Hematopoietic multipotent progenitor cell treated with erythropoietin and hydrocortisone succinate and interleukin-3 and kit ligand, for 8 days (in vitro differentiated cells): ENCODE data around the gene GGT6.

Source experiments
- DNase-seq: peaks from one replicate; pipeline ENCODE4 v3.0.0-alpha.2; 2015

GGT6 gene

DNA sequence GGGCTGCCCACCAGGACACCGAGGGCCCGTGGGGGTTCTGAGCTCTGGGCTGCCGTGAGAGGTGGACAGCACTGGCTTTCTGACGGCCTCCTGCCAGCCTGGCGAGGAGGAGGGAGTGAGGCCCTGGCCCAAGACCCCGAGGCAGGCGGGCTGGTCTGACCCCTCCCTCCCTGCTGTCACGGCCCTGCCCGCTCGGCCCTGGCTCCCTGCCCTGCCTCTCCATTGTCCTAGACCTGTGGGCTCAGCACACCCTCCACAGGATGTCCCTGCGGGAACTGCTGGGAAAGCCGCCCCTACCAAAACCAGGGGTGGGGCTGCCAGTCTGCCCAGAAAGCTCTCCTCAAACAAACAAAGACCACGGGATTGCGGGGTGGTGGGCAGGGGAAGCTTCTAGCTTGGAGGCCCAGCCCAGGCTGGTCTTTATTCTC lies 41.0 kb downstream of the GGT6 start:
- no peak for DNase-seq

DNA sequence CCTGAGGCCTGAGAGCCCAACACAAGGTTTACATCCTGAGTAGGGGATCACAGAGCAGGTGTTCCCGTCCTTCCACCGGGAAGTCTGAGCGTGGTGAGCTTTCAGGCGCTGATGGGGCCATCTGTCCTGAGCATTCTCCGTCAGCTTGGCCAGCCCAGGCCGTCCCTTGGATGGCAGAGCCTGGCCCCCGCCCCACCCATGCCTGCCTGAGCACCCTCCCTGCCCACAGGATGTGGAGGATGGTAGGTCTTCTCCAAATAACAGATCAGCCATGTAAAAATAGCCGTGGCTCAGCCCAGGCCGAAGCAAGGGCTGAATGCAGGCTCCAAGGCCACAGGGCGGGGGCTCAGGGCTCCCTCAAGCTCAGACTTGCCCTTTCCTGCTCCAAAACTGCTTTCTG lies 41.5 kb downstream of the GGT6 start:
- DNase-seq: no peak

DNA sequence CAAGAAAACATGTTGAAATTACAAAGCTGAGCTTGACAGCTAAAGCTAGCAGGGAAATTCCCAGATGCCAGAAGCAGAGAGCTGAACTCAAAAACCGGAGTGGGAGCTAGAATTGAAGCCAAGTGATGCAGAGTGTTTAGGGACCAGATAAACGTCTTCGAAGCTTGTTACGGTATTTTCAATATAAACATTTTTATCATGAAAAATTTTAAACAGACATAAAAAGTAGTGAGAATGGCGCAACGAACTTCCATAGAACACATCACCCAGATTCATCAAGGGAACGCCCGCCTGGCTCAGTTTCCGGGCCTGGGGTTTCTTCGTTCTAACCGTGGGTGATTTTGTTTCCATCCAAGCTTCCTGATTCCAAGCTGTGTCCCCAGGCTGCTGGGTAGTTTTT lies 43.6 kb downstream of the GGT6 start:
- DNase-seq: no peak

DNA sequence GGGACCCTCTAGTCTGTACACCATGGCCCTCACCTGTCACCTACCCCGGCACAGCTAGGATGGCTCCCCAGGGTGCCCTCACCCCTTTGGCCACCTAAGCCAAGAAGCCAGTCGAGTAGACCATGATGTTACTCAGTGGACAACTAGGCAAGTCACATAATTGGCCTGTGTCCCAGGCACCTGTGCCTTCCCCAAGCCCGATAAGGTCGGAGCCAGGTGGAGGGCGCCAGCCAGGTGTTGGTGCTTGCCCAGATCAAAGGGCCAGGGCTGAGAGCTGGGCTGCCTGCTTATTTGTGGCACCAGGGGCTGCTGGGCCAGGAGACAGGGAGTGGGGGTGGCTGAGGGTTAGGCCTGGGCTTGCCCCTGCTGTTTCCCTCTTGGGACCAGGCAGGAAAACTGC lies 44.9 kb downstream of the GGT6 start:
- no peak for DNase-seq

DNA sequence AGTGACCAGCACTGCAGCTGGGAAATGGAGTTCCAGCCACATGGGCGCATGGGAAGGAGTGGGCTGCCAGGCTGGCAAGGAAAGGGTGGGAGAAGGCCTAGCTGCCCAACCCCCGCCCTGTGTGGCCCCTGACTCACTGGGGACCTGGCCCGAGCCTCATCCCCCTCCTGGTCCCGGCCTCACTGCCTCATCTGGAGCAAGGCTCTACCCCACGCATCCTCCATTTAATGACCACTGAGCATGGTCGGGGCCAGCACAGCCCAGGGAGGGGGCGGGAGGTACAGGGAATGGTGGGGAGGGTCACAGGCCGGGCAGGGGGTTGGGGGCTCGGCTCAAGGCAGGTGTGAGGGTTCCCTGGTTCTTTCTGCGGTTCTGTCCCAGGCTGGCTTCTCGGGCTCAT lies 45.6 kb downstream of the GGT6 start:
- no peak for DNase-seq

DNA sequence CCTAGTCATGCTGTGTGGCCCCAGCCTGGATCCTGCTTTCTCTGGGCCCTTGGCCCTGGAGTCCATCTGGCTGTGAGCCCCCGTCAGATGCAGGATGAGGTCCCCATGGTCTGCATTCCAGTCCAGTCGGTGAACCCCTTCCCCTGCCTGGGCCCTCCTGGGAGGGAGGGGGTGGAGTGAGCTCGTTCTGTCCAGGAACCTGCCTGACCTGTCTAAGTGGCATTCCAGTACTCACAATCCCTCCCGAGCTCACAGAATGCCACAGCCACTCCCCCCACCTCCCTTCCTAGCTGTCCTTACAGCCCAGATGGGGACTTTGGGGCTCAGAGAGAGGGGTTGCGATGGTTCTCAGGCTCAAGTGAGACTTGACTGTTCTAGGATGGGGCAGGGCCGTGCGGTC lies 46.2 kb downstream of the GGT6 start:
- no peak for DNase-seq

DNA sequence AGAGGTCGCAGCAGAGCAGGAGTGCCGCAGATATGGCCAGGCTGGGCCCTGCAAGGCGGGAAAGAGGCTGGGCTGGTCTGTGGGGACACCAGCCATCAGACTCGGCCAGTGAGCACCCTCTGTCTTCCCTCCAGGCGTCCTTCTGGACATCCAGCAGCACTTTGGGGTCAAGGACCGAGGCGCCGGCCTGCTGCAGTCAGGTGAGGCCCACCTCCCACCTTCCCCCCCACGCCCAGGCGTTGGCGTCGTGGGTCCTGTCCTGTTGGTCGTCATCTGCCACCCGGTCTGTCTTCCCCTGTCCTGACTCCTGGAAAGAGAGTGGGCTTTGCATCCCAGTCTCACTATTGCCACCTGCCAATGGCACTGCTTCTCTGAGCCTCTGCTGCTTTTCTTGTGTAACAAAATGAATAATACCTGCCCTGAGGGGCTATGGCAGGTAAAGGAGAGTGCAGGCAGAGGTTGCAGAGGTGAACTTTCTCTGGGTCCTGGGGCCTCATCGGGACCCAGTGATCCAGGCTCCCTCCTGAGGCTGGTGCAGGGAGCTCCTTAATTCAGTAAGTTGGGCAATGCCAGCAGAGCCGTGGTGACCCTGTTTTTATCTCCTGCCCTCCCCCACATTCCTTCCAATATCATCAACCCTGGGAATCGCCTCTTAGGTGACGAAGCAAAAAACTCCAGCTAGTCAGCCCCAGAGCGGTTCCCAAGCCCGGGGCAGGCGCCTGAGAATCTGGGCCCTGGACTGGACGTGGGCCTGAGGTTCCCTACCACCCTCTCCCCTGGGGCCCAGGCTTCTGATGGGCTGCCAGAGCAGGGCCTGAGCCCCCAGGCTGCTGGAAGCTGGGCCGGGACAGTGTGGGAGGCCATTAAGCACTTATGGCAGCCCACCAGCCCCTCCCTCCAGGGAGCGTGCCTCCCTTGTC lies 47.0 kb downstream of the GGT6 start:
- no peak for DNase-seq

DNA sequence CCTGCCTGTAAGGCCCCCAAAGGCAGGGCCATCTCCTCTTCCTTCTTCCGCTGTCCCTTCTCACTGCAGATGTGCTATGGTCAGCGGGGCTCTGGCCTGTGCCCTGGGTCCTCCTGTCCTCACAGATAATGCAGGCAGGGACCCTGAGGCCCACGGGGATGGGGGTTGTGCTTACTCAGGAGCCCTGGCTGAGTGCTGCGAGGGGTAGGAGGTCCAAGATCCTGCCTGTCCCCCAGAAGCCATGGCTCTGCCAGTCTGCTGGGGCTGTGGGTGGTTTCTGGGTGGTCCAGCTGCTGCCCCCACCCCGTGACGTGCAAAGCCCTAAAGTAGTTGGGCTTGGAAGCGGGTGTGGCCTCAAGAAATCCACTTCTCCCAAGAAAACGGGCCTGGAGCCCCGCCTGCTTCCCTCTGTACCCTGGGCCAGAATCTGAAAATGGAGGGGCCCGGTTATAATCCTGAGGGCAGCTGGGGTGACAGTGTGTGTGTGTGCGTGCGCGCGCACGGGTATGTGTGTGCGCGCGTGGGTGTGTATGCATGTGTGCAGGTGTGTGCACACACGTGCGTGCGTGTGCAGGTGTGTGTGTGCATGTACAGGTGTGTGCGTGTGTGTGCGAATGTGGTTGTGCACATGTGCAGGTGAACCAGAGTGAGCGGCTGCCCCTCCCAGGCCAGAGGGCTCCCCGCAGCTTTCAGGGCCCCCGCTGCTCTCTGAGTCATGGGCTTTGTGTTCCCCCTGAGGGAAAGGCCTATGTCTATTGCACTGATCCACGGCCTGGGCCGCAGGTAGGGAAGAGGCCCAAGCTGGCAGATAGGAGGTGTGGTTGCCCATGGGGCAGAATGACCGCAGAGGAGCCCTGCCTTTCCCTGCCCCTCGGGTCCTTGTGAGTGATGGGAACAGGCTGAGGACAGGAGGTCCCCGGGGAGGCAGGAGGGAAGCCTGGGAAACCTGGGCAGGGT lies 47.9 kb downstream of the GGT6 start:
- no peak for DNase-seq

DNA sequence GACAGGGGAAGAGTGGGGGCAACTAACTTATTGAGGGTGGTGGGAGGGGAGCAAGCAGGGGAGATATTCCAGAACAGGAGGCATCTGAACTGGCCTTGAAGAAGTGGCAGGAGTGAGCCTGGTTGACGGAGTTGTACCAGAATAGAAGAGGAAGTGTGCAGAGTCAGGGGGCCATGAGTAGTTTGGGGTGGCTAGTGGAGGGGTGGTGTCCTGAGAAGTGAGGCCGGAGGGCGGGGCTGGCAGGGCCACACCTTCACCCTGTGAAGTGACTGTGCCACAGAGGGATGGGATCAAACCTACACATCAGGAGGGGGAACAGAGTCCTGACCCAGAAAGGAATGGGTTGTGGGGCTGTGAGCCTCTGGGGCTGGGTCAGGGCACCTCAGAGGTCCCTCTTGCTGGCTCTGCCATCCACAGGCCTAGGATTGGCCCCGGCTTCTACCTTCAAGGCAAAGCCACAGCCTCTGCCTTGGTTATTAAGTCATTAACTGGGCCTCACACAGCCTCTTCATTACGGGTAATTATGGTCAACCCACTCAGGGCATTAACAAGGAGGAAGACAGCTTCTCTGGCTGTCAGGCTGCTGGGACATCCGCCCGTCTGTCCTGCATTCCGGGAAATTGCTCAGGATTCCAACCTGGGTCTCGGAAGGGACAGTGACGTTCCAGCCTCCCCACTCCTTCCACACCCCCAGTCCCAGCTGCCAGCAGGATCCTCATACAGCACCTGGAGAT lies 49.0 kb downstream of the GGT6 start:
- DNase-seq: no peak

DNA sequence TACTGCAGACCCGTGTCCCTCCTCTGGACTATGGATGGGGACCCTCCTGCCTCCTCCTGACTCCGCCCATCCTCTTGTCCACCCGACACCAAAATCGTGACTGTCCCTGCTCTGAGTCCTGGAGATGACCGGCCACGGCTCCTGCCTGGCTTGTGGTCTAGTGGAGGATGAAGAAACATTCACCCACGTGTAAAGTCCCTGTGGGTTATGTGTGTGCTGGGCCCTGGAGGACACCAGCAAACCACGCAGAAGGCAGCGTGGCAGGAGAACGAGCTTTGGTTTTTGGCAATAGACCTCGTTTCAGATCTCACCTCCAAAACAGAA lies 49.8 kb downstream of the GGT6 start:
- no peak for DNase-seq

DNA sequence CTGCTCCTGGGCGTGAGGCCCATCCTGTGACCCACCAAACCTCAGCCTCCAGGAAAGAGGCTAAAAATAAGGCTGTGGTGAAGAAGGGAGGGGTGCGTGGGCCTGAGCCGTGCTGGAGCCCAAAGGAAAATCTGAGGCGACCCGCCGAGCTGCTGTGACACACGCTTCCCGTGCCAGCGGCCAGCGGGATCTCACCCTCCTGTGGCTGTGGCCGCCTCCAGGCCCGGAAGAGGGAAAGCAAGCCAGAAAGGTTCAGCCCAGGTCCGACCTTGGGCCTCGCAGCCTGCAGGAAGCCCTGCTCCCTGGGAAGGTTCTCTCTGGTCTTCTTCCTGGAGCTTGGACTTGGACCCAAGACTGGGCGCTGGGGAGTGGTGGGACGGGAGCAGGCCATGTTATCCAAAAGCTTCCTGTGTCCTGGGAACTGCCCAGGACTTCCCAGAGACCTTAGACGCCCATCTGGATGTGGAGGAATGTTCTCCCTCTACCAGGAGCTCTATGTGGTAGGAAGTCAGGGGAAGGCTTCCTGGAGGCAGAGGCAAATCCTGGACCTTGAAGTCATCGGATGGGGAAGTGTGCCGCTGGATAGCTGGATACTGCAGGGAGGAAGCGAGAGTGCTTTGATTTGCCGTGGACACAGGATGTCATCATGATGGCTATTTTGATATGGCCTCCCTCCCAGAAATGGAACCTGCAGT lies 50.3 kb downstream of the GGT6 start:
- no peak for DNase-seq

DNA sequence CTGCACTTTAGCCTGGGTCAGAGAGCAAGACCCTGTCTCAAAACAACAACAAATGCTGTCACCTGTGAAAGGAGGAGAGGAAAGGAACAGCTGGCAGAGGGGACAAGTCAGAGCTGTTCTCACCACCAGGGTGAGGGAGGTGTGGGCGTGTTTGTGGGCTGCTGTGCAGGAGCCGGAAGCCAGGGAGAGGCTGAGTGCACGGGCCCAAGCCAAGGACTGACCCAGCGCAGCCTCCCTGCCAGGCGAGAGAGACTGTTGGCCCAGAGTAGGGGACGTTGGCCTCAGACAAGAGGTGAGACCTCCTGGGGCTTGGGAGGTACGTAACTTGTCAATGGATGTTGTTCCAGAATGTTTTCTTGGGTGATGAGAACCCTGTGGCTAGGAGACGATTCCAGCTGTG lies 51.0 kb downstream of the GGT6 start:
- DNase-seq: no peak

DNA sequence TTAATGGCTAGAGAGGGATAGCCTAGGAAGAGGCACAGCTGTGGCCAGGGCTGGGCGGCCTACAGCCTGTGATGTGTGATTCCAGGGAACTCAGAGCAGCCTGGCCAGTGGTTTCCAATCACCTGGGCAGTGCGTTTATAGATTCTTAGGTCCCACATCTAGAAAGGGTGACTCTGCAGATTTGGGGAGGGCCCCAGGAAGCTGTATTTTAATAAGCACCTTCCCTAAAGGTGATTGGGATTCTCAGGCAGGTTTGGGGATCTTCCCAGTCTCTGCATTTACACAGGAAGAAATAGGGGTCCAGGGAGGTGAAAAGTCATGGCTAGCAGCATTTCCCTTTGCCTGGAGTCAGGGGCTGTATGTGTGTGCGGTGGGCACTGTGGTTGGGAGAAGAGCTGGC lies 52.2 kb downstream of the GGT6 start:
- DNase-seq: no peak

DNA sequence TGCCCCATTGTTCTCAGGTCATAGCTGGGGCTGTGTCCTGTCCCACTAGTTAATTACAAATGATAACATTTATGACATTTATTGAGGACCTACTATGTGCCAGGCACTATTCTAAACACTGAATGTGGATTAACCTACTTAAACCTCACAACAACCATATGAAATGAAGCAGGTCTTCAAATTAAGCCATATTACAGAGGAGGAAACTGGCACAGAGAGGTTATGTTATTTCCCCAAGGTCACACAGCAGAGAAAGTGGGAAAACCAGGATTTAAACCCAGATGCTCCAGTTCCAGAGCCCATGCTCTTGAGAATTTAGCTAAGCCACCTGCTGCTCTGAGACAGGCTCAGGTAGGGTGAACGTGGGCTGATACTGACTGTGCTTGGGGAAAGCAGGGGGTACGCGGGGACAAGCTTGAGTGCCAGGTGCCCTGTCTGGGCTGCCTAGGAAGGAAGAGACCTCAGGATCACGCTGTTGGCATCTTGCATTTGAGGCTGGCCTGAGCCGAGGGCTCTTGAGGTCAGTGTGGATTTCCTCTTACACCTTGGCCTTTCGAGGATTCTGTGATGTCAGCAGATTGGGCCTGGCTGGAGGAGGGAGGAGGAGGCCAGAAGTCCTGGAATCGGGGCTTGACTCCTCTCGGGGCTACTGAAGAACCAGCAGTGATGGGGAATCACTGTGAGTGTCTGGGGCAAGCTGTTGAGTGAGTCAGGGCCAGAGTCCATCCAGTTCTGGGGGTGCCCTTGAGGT lies 52.8 kb downstream of the GGT6 start:
- DNase-seq: no peak
